Measurements from ENCODE around the gene DNAL4.

Gene DNAL4

GRCh38 chr22:38738475-38739070 is 55.4 kb downstream of the DNAL4 start:
- no peak for DNase-seq

GRCh38 chr22:38737302-38738060 is 56.5 kb downstream of the DNAL4 start:
- DNase-seq = no peak

GRCh38 chr22:38736257-38736570 is 57.7 kb downstream of the DNAL4 start:
- no peak for DNase-seq

GRCh38 chr22:38735465-38736256 is 58.3 kb downstream of the DNAL4 start:
- DNase-seq = no peak

GRCh38 chr22:38735126-38735464 is 58.8 kb downstream of the DNAL4 start:
- DNase-seq = no peak

- no peak for DNase-seq
Measured at GRCh38 chr22:38734421-38735100, 59.4 kb downstream of the DNAL4 start.

- DNase-seq = no peak
Measured at GRCh38 chr22:38733724-38734381, 60.1 kb downstream of the DNAL4 start.

GRCh38 chr22:38733329-38733723 is 60.6 kb downstream of the DNAL4 start:
- DNase-seq = no peak

GRCh38 chr22:38732251-38732815 is 61.6 kb downstream of the DNAL4 start:
- no peak for DNase-seq

GRCh38 chr22:38731703-38732161 is 62.2 kb downstream of the DNAL4 start:
- DNase-seq = no peak

- DNase-seq = no peak
Measured at GRCh38 chr22:38730411-38730871, 63.5 kb downstream of the DNAL4 start.

- no peak for DNase-seq
Measured at GRCh38 chr22:38729946-38730345, 64.0 kb downstream of the DNAL4 start.

- DNase-seq = no peak
Measured at GRCh38 chr22:38728871-38729796, 64.8 kb downstream of the DNAL4 start.

Data from MV-4-11 (cell line).